ENCODE data around the gene ZNF512. TPM values are rescaled to one million over a fixed set of nuclear protein-coding genes. Genes with fewer than 3 reads are reported as not detected.

Gene ZNF512
- polyA plus RNA-seq, 1 donor (not counting 4 experiments of a cell fraction or from before 2014, with no cell fraction given) = 16.6 TPM

GRCh38 chr2:27572439-27572838 is 10.4 kb upstream of the ZNF512 start:
- H3K27ac ChIP-seq (ENCODE audit: control insufficient read depth, insufficient read depth, low read length) = no peak overlapping the region
- no peaks in the 10 kb centered on the region for H4K20me1 ChIP-seq (ENCODE audit: control insufficient read depth, extremely low read depth, insufficient read depth, low read length)
- peaks cover 4% of the 10 kb centered on the region for H3K4me1 ChIP-seq (ENCODE audit: control insufficient read depth, extremely low read depth, insufficient read depth, low read length)
- no peak for DNase-seq (ENCODE audit: low read depth, low spot score)
- dilution Hi-C loops (cut with MboI; ENCODE audit: extremely low pct_ligation_motif_present, low sequenced_read_pairs) = no loop called here
- H3K27me3 ChIP-seq (ENCODE audit: control insufficient read depth, extremely low read depth, insufficient read depth, low read length) = no peaks in the 10 kb centered on the region
- no peaks in the 10 kb centered on the region for H3K9me1 ChIP-seq (ENCODE audit: control insufficient read depth, extremely low read depth, insufficient read depth, low read length)
- H3K4me3 ChIP-seq (ENCODE audit: control insufficient read depth in 2 of 3, extremely low read depth in 1 of 3, insufficient read depth in 2 of 3, low read depth in 1 of 3, low read length in 3 of 3) = no peak overlapping the region
- no peaks in the 10 kb centered on the region for H3K36me3 ChIP-seq (ENCODE audit: control insufficient read depth in 2 of 2, extremely low read depth in 1 of 2, insufficient read depth in 2 of 2, low read length in 2 of 2)
- peak; percentile 44 for FAIRE-seq
- H2AFZ ChIP-seq (ENCODE audit: control insufficient read depth, low read length) = no peak overlapping the region
- no peak overlapping the region for H3K9ac ChIP-seq (ENCODE audit: control insufficient read depth, extremely low read depth, insufficient read depth, low read length)
- no peak for TF ChIP-seq CTCF (optimal IDR thresholded peaks at IDR 0.05 in 1 of 3, IDR thresholded peaks at IDR 0.05 in 1 of 3, conservative IDR thresholded peaks at IDR 0.05 in 1 of 3; ENCODE audit: extremely low read depth in 1 of 3, insufficient read depth in 2 of 3, low read length in 3 of 3)
- TF ChIP-seq EZH2 (IDR thresholded peaks at IDR 0.05; ENCODE audit: low read length) = no peak
- H3K9me3 ChIP-seq (ENCODE audit: control insufficient read depth, low read depth, low read length) = peaks cover 5% of the 10 kb centered on the region
- no peak overlapping the region for H3K4me2 ChIP-seq (ENCODE audit: control insufficient read depth, extremely low read depth, insufficient read depth, low read depth, low read length)
- H3K79me2 ChIP-seq (ENCODE audit: control insufficient read depth, insufficient read depth, low read length) = no peaks in the 10 kb centered on the region

GRCh38 chr2:27572998-27573429 is 9.8 kb upstream of the ZNF512 start:
- no peak overlapping the region for H3K4me2 ChIP-seq (ENCODE audit: control insufficient read depth, extremely low read depth, insufficient read depth, low read depth, low read length)
- no peak for DNase-seq (ENCODE audit: low read depth, low spot score)
- H3K4me3 ChIP-seq (ENCODE audit: control insufficient read depth in 2 of 3, extremely low read depth in 1 of 3, insufficient read depth in 2 of 3, low read depth in 1 of 3, low read length in 3 of 3) = no peak overlapping the region
- peaks cover 2% of the 10 kb centered on the region for H3K9me3 ChIP-seq (ENCODE audit: control insufficient read depth, low read depth, low read length)
- no peak overlapping the region for H2AFZ ChIP-seq (ENCODE audit: control insufficient read depth, low read length)
- FAIRE-seq = no peak
- no peaks in the 10 kb centered on the region for H3K9me1 ChIP-seq (ENCODE audit: control insufficient read depth, extremely low read depth, insufficient read depth, low read length)
- no peaks in the 10 kb centered on the region for H3K4me1 ChIP-seq (ENCODE audit: control insufficient read depth, extremely low read depth, insufficient read depth, low read length)
- H3K36me3 ChIP-seq (ENCODE audit: control insufficient read depth in 2 of 2, extremely low read depth in 1 of 2, insufficient read depth in 2 of 2, low read length in 2 of 2) = no peaks in the 10 kb centered on the region
- H3K9ac ChIP-seq (ENCODE audit: control insufficient read depth, extremely low read depth, insufficient read depth, low read length) = no peak overlapping the region
- H3K79me2 ChIP-seq (ENCODE audit: control insufficient read depth, insufficient read depth, low read length) = no peaks in the 10 kb centered on the region
- H4K20me1 ChIP-seq (ENCODE audit: control insufficient read depth, extremely low read depth, insufficient read depth, low read length) = no peaks in the 10 kb centered on the region
- TF ChIP-seq CTCF (optimal IDR thresholded peaks at IDR 0.05 in 1 of 3, IDR thresholded peaks at IDR 0.05 in 1 of 3, conservative IDR thresholded peaks at IDR 0.05 in 1 of 3; ENCODE audit: extremely low read depth in 1 of 3, insufficient read depth in 2 of 3, low read length in 3 of 3) (no peak), EZH2 (IDR thresholded peaks at IDR 0.05; ENCODE audit: low read length) (no peak)
- dilution Hi-C loops (cut with MboI; ENCODE audit: extremely low pct_ligation_motif_present, low sequenced_read_pairs) = no loop called here
- H3K27ac ChIP-seq (ENCODE audit: control insufficient read depth, insufficient read depth, low read length) = no peak overlapping the region
- no peaks in the 10 kb centered on the region for H3K27me3 ChIP-seq (ENCODE audit: control insufficient read depth, extremely low read depth, insufficient read depth, low read length)

Measured in keratinocyte (primary cell).